GM12878 (cell line): ENCODE results near the gene VSX1. TPM values are rescaled to one million over a fixed set of nuclear protein-coding genes. Genes with fewer than 3 reads are reported as not detected.

Experiments
- ATAC-seq: fragments of 200-7000 bp; cut with Tn5 transposase; 3 replicates; pipeline ENCODE4 v1.9.1; 2020; ENCODE audit warnings: mild to moderate bottlenecking, moderate library complexity
- BruUV-seq: library from RNA; stranded (reverse); fragments of 400-500 nt; replicated peaks from 2 replicates; lab custom pipeline; 2021; lab: Mats Ljungman, UMichigan
- CTCF ChIA-PET: fragments of 300-600 bp; sonication (Branson Sonifier 250); formaldehyde crosslinking; extraction: SDS; loops from one replicate; lab custom pipeline; 2021; ENCODE audit warnings: inconsistent platforms; lab: Yijun Ruan, JAX
- POLR2A ChIA-PET: fragments of 350-600 bp; formaldehyde crosslinking; extraction: SDS; loops from one replicate; lab custom pipeline; 2021; ENCODE audit warnings: inconsistent platforms; lab: Charles Lee
- RAD21 ChIA-PET: fragments of 300-600 bp; sonication (Branson Sonifier 250); formaldehyde crosslinking; loops from one replicate; lab custom pipeline; 2023; ENCODE audit warnings: antibody characterized with exemption; ENCODE audit not compliant: unreplicated experiment; lab: Charles Lee
- SMC1A ChIA-PET: fragments of 300-600 bp; sonication (Branson Sonifier 250); formaldehyde crosslinking; loops from one replicate; lab custom pipeline; 2023; ENCODE audit not compliant: unreplicated experiment, uncharacterized antibody; lab: Charles Lee
- DNase-seq: peaks from one replicate; pipeline ENCODE4 v3.0.0-alpha.2; 2011; ENCODE audit warnings: low read depth, low spot score
- FAIRE-seq: peaks from 3 replicates; lab custom pipeline; 2011; peaks lifted over from hg19 to GRCh38; lab: Jason Lieb, UNC
- H2AFZ ChIP-seq: 2 replicates; pipeline ENCODE4 v1.6.0; 2011; ENCODE audit warnings: low read depth, low read length, control low read depth; ENCODE audit not compliant: control insufficient read depth
- H3K27ac ChIP-seq: 2 replicates; pipeline ENCODE4 v1.5.1; 2011; ENCODE audit warnings: control low read depth; ENCODE audit not compliant: control insufficient read depth, insufficient read depth
- H3K27me3 ChIP-seq, 2 experiments: replicated peaks in 1 of 2; 2 replicates each; pipeline versions ENCODE4 v1.6.0 to v1.6.1; 2011; ENCODE audit warnings: low read length in 1 of 2; ENCODE audit not compliant: control insufficient read depth in 2 of 2, insufficient read depth in 2 of 2
- H3K36me3 ChIP-seq, 2 experiments: 2 replicates each; pipeline ENCODE4 v1.5.1; 2011; ENCODE audit warnings: low read length in 1 of 2; ENCODE audit not compliant: control insufficient read depth in 2 of 2, insufficient read depth in 2 of 2
- H3K4me1 ChIP-seq: 2 replicates; pipeline ENCODE4 v1.6.1; 2011; ENCODE audit warnings: mild to moderate bottlenecking, low read length, moderate library complexity, mixed read lengths; ENCODE audit not compliant: control insufficient read depth, insufficient read depth
- H3K4me2 ChIP-seq: 2 replicates; pipeline ENCODE4 v1.6.0; 2011; ENCODE audit warnings: control low read depth; ENCODE audit not compliant: control insufficient read depth, insufficient read depth
- H3K4me3 ChIP-seq: fragments of 200-600 bp; sonication (generic); 2 replicates; pipeline ENCODE4 v1.5.1; 2016
- H3K79me2 ChIP-seq: 2 replicates; pipeline ENCODE4 v1.6.0; 2011; ENCODE audit warnings: low read length; ENCODE audit not compliant: control insufficient read depth, insufficient read depth
- H3K9ac ChIP-seq: 2 replicates; pipeline ENCODE4 v1.8.0; 2011; ENCODE audit warnings: low read length, control low read depth, mixed read lengths; ENCODE audit not compliant: control insufficient read depth, insufficient read depth
- H3K9me3 ChIP-seq: replicated peaks from 3 replicates; pipeline ENCODE4 v1.5.1; 2011; ENCODE audit warnings: mild to moderate bottlenecking, low read length; ENCODE audit not compliant: control insufficient read depth, insufficient read depth
- H4K20me1 ChIP-seq: 2 replicates; pipeline ENCODE4 v1.6.0; 2011; ENCODE audit not compliant: control insufficient read depth, insufficient read depth
- ASH2L ChIP-seq: fragments of 300-600, 200-600 bp; sonication (generic); IDR thresholded peaks from 2 replicates; pipeline ENCODE4 v1.6.1; 2017; ENCODE audit warnings: low read depth, mild to moderate bottlenecking, borderline replicate concordance
- ATF2 ChIP-seq: IDR thresholded peaks from 2 replicates; pipeline ENCODE4 v1.6.1; 2012; ENCODE audit warnings: low read length, inconsistent platforms
- KLF5 ChIP-seq: fragments of 450-650 bp; IDR thresholded peaks from 2 replicates; pipeline ENCODE4 v1.6.1; 2014; ENCODE audit warnings: mild to moderate bottlenecking; ENCODE audit not compliant: partially characterized antibody
- SUPT20H ChIP-seq: IDR thresholded peaks from 2 replicates; pipeline ENCODE4 v1.6.1; 2011; ENCODE audit warnings: low read depth, mild to moderate bottlenecking, low read length, moderate library complexity, borderline replicate concordance; ENCODE audit not compliant: control insufficient read depth
- TAF1 ChIP-seq: IDR thresholded peaks from 2 replicates; pipeline ENCODE4 v1.6.1; 2011; ENCODE audit warnings: mild to moderate bottlenecking, low read depth, low read length, borderline replicate concordance
- ZNF384 ChIP-seq: IDR thresholded peaks from 2 replicates; pipeline ENCODE4 v1.6.1; 2012; ENCODE audit warnings: low read depth, mild to moderate bottlenecking, low read length, improper control_type of control experiment, borderline replicate concordance
- WGBS: methylation state at CpG from one replicate; pipeline ENCODE4 v1.1.6; 2016; ENCODE audit warnings: low lambda C conversion rate; ENCODE audit not compliant: insufficient replicate concordance, insufficient coverage; ENCODE audit errors: missing lambda C conversion rate; 5-methylcytosine and 5-hydroxymethylcytosine counted together
- in situ Hi-C: fragments of 300-500 bp; cut with MboI; formaldehyde crosslinking; loops from 9 replicates; pipeline ENCODE4 v1.14.3; 2018; ENCODE audit warnings: mixed read lengths
- intact Hi-C: fragments of 100-400 bp; cut with micrococcal nuclease; formaldehyde crosslinking; loops from one replicate; pipeline ENCODE4 v1.14.2; 2022; ENCODE audit not compliant: unreplicated experiment
- polyA plus RNA-seq, 11 experiments: library from polyadenylated mRNA; depleted of rRNA in 4 of 11; unstranded in 6 of 11; stranded (reverse) in 5 of 11; fragments of >200 nt; fragmentation: Nextera tagmentation in 4 of 11; fragmentation: Illumina TruSeq in 1 of 11; extraction: Ambion mirVana in 4 of 11; extraction: Trizol in 1 of 11; gene quantifications; 1 replicate in 1 of 11; 2 replicates in 10 of 11; pipeline versions ENCODE4 v1.2.1 to v1.2.3, GENCODE V29; 2011 to 2016; ENCODE audit warnings: inconsistent platforms in 2 of 11, missing spikeins in 2 of 11, low read depth in 1 of 11
- total RNA-seq, 4 experiments: library from RNA; depleted of rRNA in 3 of 4; stranded (reverse); fragments of >200 nt in 3 of 4; fragmentation: Illumina TruSeq in 1 of 4; extraction: Trizol in 1 of 4; gene quantifications; 2 replicates each; pipeline versions ENCODE4 v1.2.1 to v1.2.3, GENCODE V29; 2013 to 2021

The VSX1 gene
- total and polyA plus RNA-seq, 10 of the 15 experiments (the other 5 are each of a cell fraction or from before 2014, with no cell fraction given): 0.05 TPM; not detected in 9

GRCh38 chr20:25082498-25082873 lies 545 bp upstream of the VSX1 start:
- Histone ChIP-seq H3K27me3 (peaks cover 19 to 20% of the 10 kb centered on the region in 2 experiments), H4K20me1 (no peaks in the 10 kb centered on the region), H3K9me3 (no peaks in the 10 kb centered on the region; the same call in 2 of the 3 replicates), H3K9ac (no peak overlapping the region), H3K79me2 (no peaks in the 10 kb centered on the region), H2AFZ (no peak overlapping the region), H3K27ac (no peak overlapping the region), H3K36me3 (no peaks in the 10 kb centered on the region; a peak in 1 of 4 replicates), H3K4me2 (no peak overlapping the region), H3K4me1 (no peaks in the 10 kb centered on the region), H3K4me3 (no peak overlapping the region)
- CTCF ChIA-PET: no interaction called here
- in situ Hi-C loops (no loop called here), intact Hi-C loops (no loop called here)
- ATAC-seq: no peak
- 31% methylated on average over 9 of the region's 9 CpGs for WGBS
- DNase-seq: no peak
- RAD21 ChIA-PET: interaction anchor here (0.9 kb wide), 1 partner anchor 96 kb away, joined by 3 read pairs; no protein-coding TSS in a partner anchor
- SMC1A ChIA-PET: no interaction called here
- no peak for TF ChIP-seq ZNF384
- TF ChIP-seq ATF2: no peak
- no peak for TF ChIP-seq ASH2L
- TF ChIP-seq TAF1: no peak
- no peak for TF ChIP-seq SUPT20H
- no peak for TF ChIP-seq KLF5
- no peak for FAIRE-seq
- no TSS peak for BruUV-seq
- POLR2A ChIA-PET: no interaction called here
